ENCODE measurements around the gene ANKRD37. TPM values are rescaled to one million over a fixed set of nuclear protein-coding genes. Genes with fewer than 3 reads are reported as not detected.

The ANKRD37 gene
- total RNA-seq, 1 donor from 2014 or later = 16.3 TPM

GRCh38 chr4:185374573-185374972, 22.1 kb upstream of the ANKRD37 start:
- Histone ChIP-seq H4K20me1 (ENCODE audit: low read depth) (no peaks in the 10 kb centered on the region), H3K27me3 (no peaks in the 10 kb centered on the region), H3K9ac (no peak overlapping the region), H3K9me3 (ENCODE audit: low read depth) (no peaks in the 10 kb centered on the region), H3K79me2 (ENCODE audit: low read depth) (no peaks in the 10 kb centered on the region), H3K27ac (no peak overlapping the region), H3K4me3 (no peak overlapping the region), H3K36me3 (no peaks in the 10 kb centered on the region), H3K4me2 (no peak overlapping the region), H3K4me1 (peaks cover 10% of the 10 kb centered on the region), H2AFZ (replicated peaks) (no peak overlapping the region), H3F3A (ENCODE audit: low read depth) (no peaks in the 10 kb centered on the region)
- Mint-ChIP-seq H3K27ac (no peak overlapping the region), H3K4me3 (no peak overlapping the region), H3K27me3 (ENCODE audit: insufficient read depth, low read depth) (no peaks in the 10 kb centered on the region), H3K9me3 (no peaks in the 10 kb centered on the region), H3K4me1 (peaks cover 5% of the 10 kb centered on the region), H3K36me3 (peaks cover 17% of the 10 kb centered on the region)
- TF ChIP-seq EZH2 (IDR thresholded peaks at IDR 0.05) (no peak), CTCF (IDR thresholded peaks at IDR 0.05) (no peak), EZH2phosphoT487 (IDR thresholded peaks at IDR 0.05) (no peak)
- no peak for DNase-seq (ENCODE audit: low spot score)

GRCh38 chr4:185378264-185378663, 18.4 kb upstream of the ANKRD37 start:
- Histone ChIP-seq H3K36me3 (no peaks in the 10 kb centered on the region), H3K9ac (no peak overlapping the region), H3F3A (ENCODE audit: low read depth) (no peaks in the 10 kb centered on the region), H3K79me2 (ENCODE audit: low read depth) (no peaks in the 10 kb centered on the region), H3K9me3 (ENCODE audit: low read depth) (peaks cover 6% of the 10 kb centered on the region), H3K4me2 (no peak overlapping the region), H3K4me3 (no peak overlapping the region), H4K20me1 (ENCODE audit: low read depth) (no peaks in the 10 kb centered on the region), H2AFZ (replicated peaks) (no peak overlapping the region), H3K4me1 (no peaks in the 10 kb centered on the region), H3K27me3 (no peaks in the 10 kb centered on the region), H3K27ac (no peak overlapping the region)
- Mint-ChIP-seq H3K9me3 (peaks cover 10% of the 10 kb centered on the region), H3K4me1 (no peaks in the 10 kb centered on the region), H3K27ac (no peak overlapping the region), H3K36me3 (peaks cover 15% of the 10 kb centered on the region), H3K4me3 (no peak overlapping the region), H3K27me3 (ENCODE audit: insufficient read depth, low read depth) (peaks cover 4% of the 10 kb centered on the region)
- DNase-seq (ENCODE audit: low spot score) = no peak
- TF ChIP-seq CTCF (IDR thresholded peaks at IDR 0.05) (no peak), EZH2phosphoT487 (IDR thresholded peaks at IDR 0.05) (no peak), EZH2 (IDR thresholded peaks at IDR 0.05) (no peak)

- H3F3A ChIP-seq (ENCODE audit: low read depth) = no peaks in the 10 kb centered on the region
- no peak overlapping the region for H3K27ac ChIP-seq
- no peak overlapping the region for H3K4me3 Mint-ChIP-seq
- H3K9me3 Mint-ChIP-seq = peaks cover 10% of the 10 kb centered on the region
- peaks cover 4% of the 10 kb centered on the region for H3K4me1 ChIP-seq
- H4K20me1 ChIP-seq (ENCODE audit: low read depth) = no peaks in the 10 kb centered on the region
- no peak overlapping the region for H3K9ac ChIP-seq
- TF ChIP-seq EZH2phosphoT487 (IDR thresholded peaks at IDR 0.05) = no peak
- TF ChIP-seq CTCF (IDR thresholded peaks at IDR 0.05) = no peak
- no peak for TF ChIP-seq EZH2 (IDR thresholded peaks at IDR 0.05)
- H3K36me3 ChIP-seq = no peaks in the 10 kb centered on the region
- H3K9me3 ChIP-seq (ENCODE audit: low read depth) = peaks cover 6% of the 10 kb centered on the region
- H3K27me3 Mint-ChIP-seq (ENCODE audit: insufficient read depth, low read depth) = peaks cover 4% of the 10 kb centered on the region
- H3K4me2 ChIP-seq = no peak overlapping the region
- DNase-seq (ENCODE audit: low spot score) = no peak
- H3K79me2 ChIP-seq (ENCODE audit: low read depth) = no peaks in the 10 kb centered on the region
- H3K36me3 Mint-ChIP-seq = peaks cover 15% of the 10 kb centered on the region
- no peak overlapping the region for H3K27ac Mint-ChIP-seq
- no peaks in the 10 kb centered on the region for H3K4me1 Mint-ChIP-seq
- H2AFZ ChIP-seq (replicated peaks) = no peak overlapping the region
- no peak overlapping the region for H3K4me3 ChIP-seq
- H3K27me3 ChIP-seq = no peaks in the 10 kb centered on the region
These were observed 17.0 kb upstream of the ANKRD37 start for GRCh38 chr4:185379326-185380295.

Measured in neural progenitor cell (in vitro differentiated cells).